Astrocyte (in vitro differentiated cells and primary cell): ENCODE measurements around the gene MRPL28. TPM values are rescaled to one million over a fixed set of nuclear protein-coding genes. Genes with fewer than 3 reads are reported as not detected.

Source experiments
- DNase-seq: peaks from one replicate; pipeline ENCODE4 v3.0.0-alpha.2; 2010; ENCODE audit warnings: low read depth
- FAIRE-seq: peaks from 2 replicates; lab custom pipeline; 2011; peaks lifted over from hg19 to GRCh38; lab: Jason Lieb, UNC
- H2AFZ ChIP-seq: 2 replicates; pipeline ENCODE4 v1.6.0; 2012; ENCODE audit warnings: low read depth, low read length, inconsistent platforms
- H3K27ac ChIP-seq: 2 replicates; pipeline ENCODE4 v1.5.1; 2011; ENCODE audit warnings: low read depth, low read length, inconsistent platforms
- H3K27me3 ChIP-seq: 2 replicates; pipeline ENCODE4 v1.6.0; 2011; ENCODE audit warnings: low read length, inconsistent platforms; ENCODE audit not compliant: insufficient read depth
- H3K36me3 ChIP-seq: 2 replicates; pipeline ENCODE4 v1.5.1; 2011; ENCODE audit warnings: low read length, inconsistent platforms; ENCODE audit not compliant: insufficient read depth
- H3K4me1 ChIP-seq: 2 replicates; pipeline ENCODE4 v1.5.1; 2011; ENCODE audit warnings: low read length, inconsistent platforms; ENCODE audit not compliant: insufficient read depth
- H3K4me2 ChIP-seq: 2 replicates; pipeline ENCODE4 v1.6.0; 2012; ENCODE audit warnings: low read length, inconsistent platforms
- H3K4me3 ChIP-seq: 2 replicates; pipeline ENCODE4 v1.5.1; 2011; ENCODE audit warnings: low read depth, mild to moderate bottlenecking, low read length, inconsistent platforms; ENCODE audit not compliant: insufficient read depth
- H3K79me2 ChIP-seq: 2 replicates; pipeline ENCODE4 v1.6.0; 2012; ENCODE audit warnings: mild to moderate bottlenecking, low read length, inconsistent platforms; ENCODE audit not compliant: insufficient read depth
- H3K9ac ChIP-seq: 2 replicates; pipeline ENCODE4 v1.6.0; 2012; ENCODE audit warnings: mild to moderate bottlenecking, low read length, inconsistent platforms
- H3K9me3 ChIP-seq: 2 replicates; pipeline ENCODE4 v1.5.1; 2012; ENCODE audit warnings: low read depth, mild to moderate bottlenecking, low read length, inconsistent platforms; ENCODE audit not compliant: insufficient read depth
- H4K20me1 ChIP-seq: 2 replicates; pipeline ENCODE4 v1.6.0; 2012; ENCODE audit warnings: low read length, inconsistent platforms; ENCODE audit not compliant: insufficient read depth
- H3K27ac Mint-ChIP-seq: one replicate; pipeline ENCODE4 v1.8.0; 2021; ENCODE audit warnings: mild to moderate bottlenecking, mixed read lengths; ENCODE audit not compliant: unreplicated experiment
- H3K27me3 Mint-ChIP-seq: one replicate; pipeline ENCODE4 v1.8.0; 2021; ENCODE audit warnings: low read depth, mixed read lengths; ENCODE audit not compliant: unreplicated experiment
- H3K36me3 Mint-ChIP-seq: one replicate; pipeline ENCODE4 v1.8.0; 2021; ENCODE audit warnings: low read depth, mixed read lengths; ENCODE audit not compliant: unreplicated experiment
- H3K4me1 Mint-ChIP-seq: one replicate; pipeline ENCODE4 v1.8.0; 2021; ENCODE audit warnings: low read depth, mixed read lengths; ENCODE audit not compliant: unreplicated experiment
- H3K4me3 Mint-ChIP-seq: one replicate; pipeline ENCODE4 v1.8.0; 2021; ENCODE audit warnings: mild to moderate bottlenecking, moderate library complexity, mixed read lengths; ENCODE audit not compliant: unreplicated experiment
- H3K9me3 Mint-ChIP-seq: one replicate; pipeline ENCODE4 v1.8.0; 2021; ENCODE audit warnings: mild to moderate bottlenecking, mixed read lengths; ENCODE audit not compliant: unreplicated experiment
- CTCF ChIP-seq: IDR thresholded peaks from 2 replicates; pipeline ENCODE4 v1.5.1; 2011; ENCODE audit warnings: low read depth, mild to moderate bottlenecking, inconsistent platforms, low read length, moderate library complexity; ENCODE audit not compliant: insufficient read depth
- EZH2 ChIP-seq: IDR thresholded peaks from 2 replicates; pipeline ENCODE4 v1.6.1; 2012; ENCODE audit warnings: mild to moderate bottlenecking, low read length, inconsistent platforms; ENCODE audit not compliant: insufficient read depth
- total RNA-seq: library from RNA; stranded (reverse); gene quantifications from 2 replicates; pipeline ENCODE4 v1.2.1, GENCODE V29; 2021

The MRPL28 gene
- total RNA-seq, 1 donor from 2014 or later, result 95.8 TPM

- Mint-ChIP-seq H3K4me3 (no peak overlapping the region), H3K4me1 (peaks cover 5% of the 10 kb centered on the region), H3K27ac (no peak overlapping the region), H3K27me3 (no peaks in the 10 kb centered on the region), H3K36me3 (peaks cover under 1% of the 10 kb centered on the region), H3K9me3 (no peaks in the 10 kb centered on the region)
- Histone ChIP-seq H3K27ac (no peak overlapping the region), H3K79me2 (peaks cover 39% of the 10 kb centered on the region), H3K4me2 (no peak overlapping the region), H3K9me3 (no peaks in the 10 kb centered on the region), H3K4me3 (no peak overlapping the region), H3K4me1 (peaks cover 13% of the 10 kb centered on the region), H3K27me3 (no peaks in the 10 kb centered on the region), H3K36me3 (no peaks in the 10 kb centered on the region), H2AFZ (no peak overlapping the region), H3K9ac (no peak overlapping the region), H4K20me1 (peaks cover 88% of the 10 kb centered on the region)
- TF ChIP-seq CTCF (no peak), EZH2 (no peak)
- DNase-seq (no peak), FAIRE-seq (no peak)
These were observed 46.2 kb downstream of the MRPL28 start for GRCh38 chr16:324201-324450.

- no peak for TF ChIP-seq EZH2
- TF ChIP-seq CTCF, result no peak
- Histone ChIP-seq H3K4me2 (no peak overlapping the region), H2AFZ (no peak overlapping the region), H3K79me2 (peaks cover 50% of the 10 kb centered on the region), H3K27me3 (no peaks in the 10 kb centered on the region), H3K4me3 (no peak overlapping the region), H4K20me1 (peaks cover 89% of the 10 kb centered on the region), H3K27ac (no peak overlapping the region), H3K4me1 (peaks cover 7% of the 10 kb centered on the region), H3K9ac (no peak overlapping the region), H3K36me3 (no peaks in the 10 kb centered on the region), H3K9me3 (no peaks in the 10 kb centered on the region)
- H3K4me1 Mint-ChIP-seq, result peaks cover 5% of the 10 kb centered on the region
- H3K36me3 Mint-ChIP-seq, result peaks cover 6% of the 10 kb centered on the region
- no peaks in the 10 kb centered on the region for H3K27me3 Mint-ChIP-seq
- DNase-seq (no peak), FAIRE-seq (no peak)
- no peaks in the 10 kb centered on the region for H3K9me3 Mint-ChIP-seq
- H3K27ac Mint-ChIP-seq, result no peak overlapping the region
- no peak overlapping the region for H3K4me3 Mint-ChIP-seq
These were observed 47.7 kb downstream of the MRPL28 start for GRCh38 chr16:322476-323143.

- TF ChIP-seq CTCF (no peak), EZH2 (no peak)
- Histone ChIP-seq H3K27me3 (no peaks in the 10 kb centered on the region), H3K9me3 (no peaks in the 10 kb centered on the region), H3K79me2 (peaks cover 60% of the 10 kb centered on the region), H4K20me1 (peaks cover 89% of the 10 kb centered on the region), H3K4me3 (no peak overlapping the region), H3K36me3 (no peaks in the 10 kb centered on the region), H3K4me2 (no peak overlapping the region), H3K4me1 (no peaks in the 10 kb centered on the region), H2AFZ (no peak overlapping the region), H3K9ac (no peak overlapping the region), H3K27ac (no peak overlapping the region)
- Mint-ChIP-seq H3K27me3 (no peaks in the 10 kb centered on the region), H3K4me3 (no peak overlapping the region), H3K27ac (no peak overlapping the region), H3K9me3 (no peaks in the 10 kb centered on the region), H3K4me1 (no peaks in the 10 kb centered on the region), H3K36me3 (peaks cover 8% of the 10 kb centered on the region)
- DNase-seq (no peak), FAIRE-seq (no peak)
These were observed 48.8 kb downstream of the MRPL28 start for GRCh38 chr16:321532-321931.
